Vagina (tissue), 2 donors: ENCODE data around the gene CCT5. TPM values are rescaled to one million over a fixed set of nuclear protein-coding genes. Genes with fewer than 3 reads are reported as not detected.

Experiments
- DNase-seq, 2 donors: peaks; one replicate each; pipeline ENCODE4 v3.0.0-alpha.2; 2017; ENCODE audit errors: extremely low spot score in 2 of 2
- H3K27ac ChIP-seq: fragments of 200-600 bp; sonication (generic); one replicate; pipeline ENCODE4 v1.5.1; 2019
- H3K27me3 ChIP-seq: fragments of 200-600 bp; sonication (generic); one replicate; pipeline ENCODE4 v1.5.1; 2019
- H3K36me3 ChIP-seq, 2 donors: fragments of 200-600 bp; sonication (generic); one replicate each; pipeline ENCODE4 v1.5.1; 2017 to 2019
- H3K4me1 ChIP-seq: fragments of 200-600 bp; sonication (generic); one replicate; pipeline ENCODE4 v1.5.1; 2019
- H3K4me3 ChIP-seq, 2 donors: fragments of 200-600 bp; sonication (generic); 1 replicate in 1 of 2; 2 replicates in 1 of 2; pipeline ENCODE4 v1.5.1; 2016 to 2019
- H3K9me3 ChIP-seq: fragments of 200-600 bp; sonication (generic); one replicate; pipeline ENCODE4 v1.5.1; 2019
- POLR2A ChIP-seq, 2 donors: fragments of 450-650 bp; IDR thresholded peaks; one replicate each; pipeline ENCODE4 v1.6.1; 2017; ENCODE audit warnings: antibody characterized with exemption in 2 of 2, mild to moderate bottlenecking in 2 of 2, moderate library complexity in 2 of 2
- POLR2AphosphoS5 ChIP-seq, 2 donors: sonication (generic); formaldehyde crosslinking; IDR thresholded peaks; one replicate each; pipeline ENCODE4 v1.9.0; 2017; ENCODE audit warnings: antibody characterized with exemption in 2 of 2, mild to moderate bottlenecking in 2 of 2, low read depth in 1 of 2; ENCODE audit not compliant: insufficient read depth in 1 of 2
- intact Hi-C: fragments of 100-400 bp; cut with DNase I; formaldehyde crosslinking; loops from one replicate; pipeline ENCODE4 v1.15.1; 2023
- total RNA-seq: library from RNA; depleted of rRNA; stranded (reverse); fragments of >200 nt; gene quantifications from one replicate; pipeline ENCODE4 v1.2.3, GENCODE V29; 2016
- TF ChIP-seq, protein P1 (sequence below), 3 experiments: fragments of 450-650 bp in 2 of 3; fragments of 200-600 bp in 1 of 3; sonication (generic) in 1 of 3; IDR thresholded peaks; one replicate each; pipeline ENCODE4 v1.5.1; 2017 to 2019; ENCODE audit warnings: antibody characterized with exemption in 3 of 3, mild to moderate bottlenecking in 2 of 3, moderate library complexity in 2 of 3

Gene CCT5
- total RNA-seq, 1 donor from 2014 or later, result 83.2 TPM

DNA sequence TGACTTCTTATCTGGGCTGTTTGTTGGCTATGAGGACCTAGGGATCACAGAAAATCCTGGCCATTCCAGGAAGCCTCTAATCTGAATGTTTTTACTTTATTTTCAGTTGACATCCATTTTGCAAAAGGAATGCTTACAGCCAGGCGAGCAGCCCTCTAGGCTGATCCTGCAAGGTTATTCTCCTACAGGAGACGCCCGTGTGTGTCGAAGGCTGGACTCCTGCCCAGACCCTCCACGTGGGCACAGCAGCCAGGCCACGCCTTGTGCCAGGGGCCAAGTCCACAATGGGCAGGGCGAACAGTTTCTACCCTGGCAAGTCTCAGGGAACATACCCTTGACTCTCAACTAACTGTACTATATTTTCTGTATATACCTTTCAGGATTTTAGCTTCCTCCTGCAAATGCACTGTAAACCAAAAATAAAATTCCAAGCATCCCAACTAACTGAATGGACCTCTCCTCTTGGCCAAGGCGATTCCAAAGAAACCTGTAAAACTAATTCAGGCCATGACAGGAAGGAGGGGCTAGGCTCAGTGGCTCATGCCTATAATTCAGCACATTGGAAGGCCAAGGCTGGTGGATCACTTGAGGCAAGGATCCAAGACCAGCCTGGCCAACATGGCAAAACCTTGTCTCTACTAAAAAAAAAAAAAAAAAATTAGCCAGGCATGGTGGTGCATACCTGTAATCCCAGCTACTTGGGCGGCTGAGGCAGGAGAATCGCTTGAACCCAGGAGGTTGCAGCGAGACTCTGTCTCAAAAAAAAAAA is 51.9 kb downstream of the CCT5 start:
- no peak overlapping the region for H3K27ac ChIP-seq
- no peaks in the 10 kb centered on the region for H3K27me3 ChIP-seq
- DNase-seq, result no peak
- TF ChIP-seq, protein P1, sequence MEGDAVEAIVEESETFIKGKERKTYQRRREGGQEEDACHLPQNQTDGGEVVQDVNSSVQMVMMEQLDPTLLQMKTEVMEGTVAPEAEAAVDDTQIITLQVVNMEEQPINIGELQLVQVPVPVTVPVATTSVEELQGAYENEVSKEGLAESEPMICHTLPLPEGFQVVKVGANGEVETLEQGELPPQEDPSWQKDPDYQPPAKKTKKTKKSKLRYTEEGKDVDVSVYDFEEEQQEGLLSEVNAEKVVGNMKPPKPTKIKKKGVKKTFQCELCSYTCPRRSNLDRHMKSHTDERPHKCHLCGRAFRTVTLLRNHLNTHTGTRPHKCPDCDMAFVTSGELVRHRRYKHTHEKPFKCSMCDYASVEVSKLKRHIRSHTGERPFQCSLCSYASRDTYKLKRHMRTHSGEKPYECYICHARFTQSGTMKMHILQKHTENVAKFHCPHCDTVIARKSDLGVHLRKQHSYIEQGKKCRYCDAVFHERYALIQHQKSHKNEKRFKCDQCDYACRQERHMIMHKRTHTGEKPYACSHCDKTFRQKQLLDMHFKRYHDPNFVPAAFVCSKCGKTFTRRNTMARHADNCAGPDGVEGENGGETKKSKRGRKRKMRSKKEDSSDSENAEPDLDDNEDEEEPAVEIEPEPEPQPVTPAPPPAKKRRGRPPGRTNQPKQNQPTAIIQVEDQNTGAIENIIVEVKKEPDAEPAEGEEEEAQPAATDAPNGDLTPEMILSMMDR (IDR thresholded peaks at IDR 0.05), result no peak
- TF ChIP-seq POLR2A (IDR thresholded peaks at IDR 0.05) (no peak), POLR2AphosphoS5 (IDR thresholded peaks at IDR 0.05; ENCODE audit: insufficient read depth in 1 of 2, low read depth in 1 of 2) (no peak)
- peaks cover 14% of the 10 kb centered on the region for H3K4me1 ChIP-seq
- intact Hi-C loops, result no loop called here
- no peak overlapping the region for H3K4me3 ChIP-seq
- no peaks in the 10 kb centered on the region for H3K36me3 ChIP-seq
- no peaks in the 10 kb centered on the region for H3K9me3 ChIP-seq

- H3K27me3 ChIP-seq, result no peaks in the 10 kb centered on the region
- no peak overlapping the region for H3K27ac ChIP-seq
- no peak overlapping the region for H3K4me3 ChIP-seq
- H3K36me3 ChIP-seq, result no peaks in the 10 kb centered on the region
- no peak for TF ChIP-seq POLR2AphosphoS5 (IDR thresholded peaks at IDR 0.05; ENCODE audit: insufficient read depth in 1 of 2, low read depth in 1 of 2)
- TF ChIP-seq, protein P1 (IDR thresholded peaks at IDR 0.05), result no peak
- no peak for TF ChIP-seq POLR2A (IDR thresholded peaks at IDR 0.05)
- H3K9me3 ChIP-seq, result no peaks in the 10 kb centered on the region
- intact Hi-C loops, result no loop called here
- H3K4me1 ChIP-seq, result peaks cover 17% of the 10 kb centered on the region
- no peak for DNase-seq
These were observed 53.1 kb downstream of the CCT5 start for GRCh38 chr5:10303201-10303600.

- no peak for TF ChIP-seq POLR2A (IDR thresholded peaks at IDR 0.05)
- TF ChIP-seq, protein P1 (IDR thresholded peaks at IDR 0.05), result no peak
- no peak for TF ChIP-seq POLR2AphosphoS5 (IDR thresholded peaks at IDR 0.05; ENCODE audit: insufficient read depth in 1 of 2, low read depth in 1 of 2)
- no peak overlapping the region for H3K4me3 ChIP-seq
These were observed 53.7 kb downstream of the CCT5 start for GRCh38 chr5:10303699-10304170.

GRCh38 chr5:10304932-10305331 is 54.9 kb downstream of the CCT5 start:
- Histone ChIP-seq H3K4me3 (no peak overlapping the region), H3K4me1 (peaks cover 17% of the 10 kb centered on the region), H3K27ac (no peak overlapping the region), H3K9me3 (no peaks in the 10 kb centered on the region), H3K27me3 (no peaks in the 10 kb centered on the region), H3K36me3 (no peaks in the 10 kb centered on the region)
- DNase-seq, result no peak
- TF ChIP-seq POLR2AphosphoS5 (IDR thresholded peaks at IDR 0.05; ENCODE audit: insufficient read depth in 1 of 2, low read depth in 1 of 2), result no peak
- TF ChIP-seq POLR2A (IDR thresholded peaks at IDR 0.05), result no peak
- TF ChIP-seq, protein P1 (IDR thresholded peaks at IDR 0.05), result no peak
- intact Hi-C loops, result no loop called here

More at GRCh38 chr5:10303699-10304170, 53.7 kb downstream of the CCT5 start:
- Histone ChIP-seq H3K36me3 (no peaks in the 10 kb centered on the region), H3K27ac (no peak overlapping the region), H3K4me1 (peaks cover 17% of the 10 kb centered on the region), H3K27me3 (no peaks in the 10 kb centered on the region), H3K9me3 (no peaks in the 10 kb centered on the region)
- DNase-seq, result no peak
- intact Hi-C loops, result no loop called here

GRCh38 chr5:10306114-10306513 is 56.0 kb downstream of the CCT5 start:
- peak overlapping the region in 1 of 2 donors; percentile 65 for H3K4me3 ChIP-seq
- no peaks in the 10 kb centered on the region for H3K9me3 ChIP-seq
- peaks cover 17% of the 10 kb centered on the region for H3K4me1 ChIP-seq
- no peaks in the 10 kb centered on the region for H3K36me3 ChIP-seq
- TF ChIP-seq POLR2A (IDR thresholded peaks at IDR 0.05), result no peak
- no peak for TF ChIP-seq POLR2AphosphoS5 (IDR thresholded peaks at IDR 0.05; ENCODE audit: insufficient read depth in 1 of 2, low read depth in 1 of 2)
- TF ChIP-seq, protein P1 (IDR thresholded peaks at IDR 0.05), result no peak
- H3K27ac ChIP-seq, result no peak overlapping the region
- H3K27me3 ChIP-seq, result no peaks in the 10 kb centered on the region
- intact Hi-C loops, result no loop called here
- DNase-seq, result no peak
